Heart right ventricle (tissue), 16 donors: ENCODE measurements around the gene TIMP2. TPM values are rescaled to one million over a fixed set of nuclear protein-coding genes. Genes with fewer than 3 reads are reported as not detected.
A peak's percentile ranks its signal among the peaks of the same experiment; 100 is the strongest.

ENCODE experiments used
- ATAC-seq, 8 donors: fragments of 200-7000 bp; cut with Tn5 transposase; one replicate each; pipeline ENCODE4 v1.9.1; 2020; ENCODE audit warnings: mild to moderate bottlenecking in 8 of 8, moderate library complexity in 8 of 8, moderate number of reproducible peaks in 1 of 8
- DNase-seq, 2 donors: peaks; one replicate each; pipeline ENCODE4 v3.0.0-alpha.2; 2020
- H3K27ac ChIP-seq, 10 donors: fragments of 200-600 bp; sonication (generic) in 2 of 10; one replicate each; pipeline versions ENCODE4 v1.5.0 to v1.8.0; 2020 to 2022; ENCODE audit warnings: mild to moderate bottlenecking in 3 of 10
- H3K27me3 ChIP-seq, 7 donors: fragments of 200-600 bp; one replicate each; pipeline ENCODE4 v1.8.0; 2021 to 2022; ENCODE audit warnings: mild to moderate bottlenecking in 2 of 7
- H3K36me3 ChIP-seq, 9 donors: fragments of 200-600 bp; sonication (generic) in 1 of 9; one replicate each; pipeline versions ENCODE4 v1.5.0 to v1.8.0; 2020 to 2022; ENCODE audit warnings: mild to moderate bottlenecking in 2 of 9
- H3K4me1 ChIP-seq, 9 donors: fragments of 200-600 bp; sonication (generic) in 1 of 9; one replicate each; pipeline versions ENCODE4 v1.5.0 to v1.8.0; 2020 to 2022; ENCODE audit warnings: mild to moderate bottlenecking in 4 of 9
- H3K4me3 ChIP-seq, 10 donors: fragments of 200-600 bp; sonication (generic) in 2 of 10; one replicate each; pipeline versions ENCODE4 v1.5.0 to v1.8.0; 2020 to 2022; ENCODE audit warnings: mild to moderate bottlenecking in 7 of 10, moderate library complexity in 2 of 10
- H3K9me3 ChIP-seq, 11 donors: fragments of 200-600 bp in 10 of 11; sonication (generic) in 2 of 11; one replicate each; pipeline versions ENCODE4 v1.5.0 to v1.8.0; 2013 to 2022; ENCODE audit warnings: mild to moderate bottlenecking in 2 of 11, control low read depth in 1 of 11, moderate library complexity in 1 of 11
- WGBS, 2 donors: extraction: QIAGEN DNeasy Blood & Tissue Kit; methylation state at CpG; one replicate each; pipeline ENCODE4 v1.1.7; 2013; ENCODE audit warnings: inconsistent platforms in 1 of 2; 5-methylcytosine and 5-hydroxymethylcytosine counted together
- intact Hi-C, 10 donors: fragments of 100-400 bp; cut with DNase I; formaldehyde crosslinking; loops; one replicate each; pipeline versions ENCODE4 v1.11.1 to v1.14.2; 2022
- polyA plus RNA-seq, 2 donors: library from polyadenylated mRNA; stranded (reverse); fragments of 200-250 nt; gene quantifications; one replicate each; pipeline ENCODE4 v1.2.3, GENCODE V29; 2013
- total RNA-seq, 10 donors: library from RNA; stranded (reverse); fragmentation: NEBNext Ultra II Directional in 3 of 10; extraction: Animal tissue kit (Norgen Biotek cat#: 25700) in 3 of 10; gene quantifications; one replicate each; pipeline versions ENCODE4 v1.2.1 to v1.2.4, GENCODE V29; 2021 to 2023
- TF ChIP-seq, protein P1 (sequence below), 9 donors: fragments of 200-600 bp; sonication (generic) in 2 of 9; IDR thresholded peaks; one replicate each; pipeline versions ENCODE4 v1.5.0 to v1.8.0; 2021 to 2022; ENCODE audit warnings: antibody characterized with exemption in 9 of 9, mild to moderate bottlenecking in 5 of 9, moderate library complexity in 1 of 9
- donor health status: Arrhythmogenic right ventricular cardiomyopathy.
- donor health status: ischemic (EF 13 %, LVEDD 7.1; RV severe dilation, severe dysfunction).
- donor health status: healthy with polysubstance abuse.
- donor health status: DM: no; HTN: yes; CAD: no.
- donor health status: DM: no; HTN: no; CAD: no.
- donor health status: ischemic (EF 25% LVEDD 6.9; RV normal size, moderate dysfunction).
- donor health status: ischemic (EF 25% LVEDD 5.7; RV mildly dilated, moderate dysfunction).
- donor health status: healthy.
- donor health status: DM: yes; HTN: yes; CAD: no.
- donor health status: Ischemic cardiomyopathy.
- donor health status: ischemic (EF 35%, LVEDD 5.7; RV mildly dilated, moderate dysfunction).
- donor health status: nonischemic (EF 11% LVEDD 7.7; RV severe dilation, severe dysfunction).
- donor health status: DM: yes; HTN: yes; CAD: no.
- donor health status: PGD.
- donor health status: ischemic (EF 29% LVEDD 5.4; RV normal size, mild dysfunction).
- donor health status: nonischemic (EF 23%, LVEDD 6.1; RV moderate dilation, normal function).

TIMP2 gene
- total and polyA plus RNA-seq, 12 donors, result 32.4 to 118 (median 96.7) TPM

- Histone ChIP-seq H3K4me1 (peaks cover 0 to 44% (median 7%) of the 10 kb centered on the region in 9 donors), H3K36me3 (peaks cover 5 to 100% (median 86%) of the 10 kb centered on the region in 9 donors), H3K9me3 (no peaks in the 10 kb centered on the region), H3K4me3 (no peak overlapping the region), H3K27me3 (no peaks in the 10 kb centered on the region), H3K27ac (peak overlapping the region in 1 of 10 donors; percentile 87)
- DNase-seq (no peak), ATAC-seq (no peak)
- intact Hi-C loops, result no loop called here
- WGBS, 2 donors, result 93% methylated on average over 13 of the region's 13 CpGs
- TF ChIP-seq, protein P1, sequence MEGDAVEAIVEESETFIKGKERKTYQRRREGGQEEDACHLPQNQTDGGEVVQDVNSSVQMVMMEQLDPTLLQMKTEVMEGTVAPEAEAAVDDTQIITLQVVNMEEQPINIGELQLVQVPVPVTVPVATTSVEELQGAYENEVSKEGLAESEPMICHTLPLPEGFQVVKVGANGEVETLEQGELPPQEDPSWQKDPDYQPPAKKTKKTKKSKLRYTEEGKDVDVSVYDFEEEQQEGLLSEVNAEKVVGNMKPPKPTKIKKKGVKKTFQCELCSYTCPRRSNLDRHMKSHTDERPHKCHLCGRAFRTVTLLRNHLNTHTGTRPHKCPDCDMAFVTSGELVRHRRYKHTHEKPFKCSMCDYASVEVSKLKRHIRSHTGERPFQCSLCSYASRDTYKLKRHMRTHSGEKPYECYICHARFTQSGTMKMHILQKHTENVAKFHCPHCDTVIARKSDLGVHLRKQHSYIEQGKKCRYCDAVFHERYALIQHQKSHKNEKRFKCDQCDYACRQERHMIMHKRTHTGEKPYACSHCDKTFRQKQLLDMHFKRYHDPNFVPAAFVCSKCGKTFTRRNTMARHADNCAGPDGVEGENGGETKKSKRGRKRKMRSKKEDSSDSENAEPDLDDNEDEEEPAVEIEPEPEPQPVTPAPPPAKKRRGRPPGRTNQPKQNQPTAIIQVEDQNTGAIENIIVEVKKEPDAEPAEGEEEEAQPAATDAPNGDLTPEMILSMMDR (IDR thresholded peaks at IDR 0.05), result no peak
Observed at GRCh38 chr17:78820841-78821240, 104.3 kb downstream of the TIMP2 start.

GRCh38 chr17:78819806-78820792, 105.1 kb downstream of the TIMP2 start:
- no peak for DNase-seq
- TF ChIP-seq, protein P1 (IDR thresholded peaks at IDR 0.05), result no peak
- intact Hi-C loops, result no loop called here

DNA sequence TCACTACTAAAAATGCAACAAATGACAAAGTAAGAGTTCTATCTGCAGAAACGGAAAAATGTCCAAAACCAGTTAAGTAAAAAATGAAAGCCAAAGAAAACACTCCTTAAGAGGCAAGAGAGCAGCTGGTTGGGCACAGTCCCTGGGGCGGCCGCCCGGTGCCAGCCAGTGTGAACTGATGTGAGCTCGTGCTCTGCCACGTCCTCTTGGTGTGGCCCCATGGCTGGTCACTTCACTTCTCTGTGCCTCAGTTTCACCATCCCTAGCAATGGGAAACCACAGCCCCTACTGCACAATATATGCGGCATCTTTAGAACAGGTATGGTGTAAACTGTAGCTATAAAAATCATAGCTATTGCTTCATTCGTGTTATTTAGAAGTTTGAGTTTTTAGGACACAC, 105.8 kb downstream of the TIMP2 start:
- H3K9me3 ChIP-seq, result no peaks in the 10 kb centered on the region
- 79 to 82% methylated on average over 8 of the region's 8 CpGs for WGBS, 2 donors
- H3K27me3 ChIP-seq, result no peaks in the 10 kb centered on the region
- H3K4me1 ChIP-seq, result peaks cover 0 to 39% (median 7%) of the 10 kb centered on the region in 9 donors
- no peak for DNase-seq
- intact Hi-C loops, result no loop called here
- no peak for ATAC-seq
- H3K4me3 ChIP-seq, result no peak overlapping the region
- H3K27ac ChIP-seq, result peak overlapping the region in 7 of 10 donors; percentile 46 to 87 (median 56)
- H3K36me3 ChIP-seq, result peaks cover 5 to 100% (median 85%) of the 10 kb centered on the region in 9 donors
- TF ChIP-seq, protein P1 (IDR thresholded peaks at IDR 0.05), result no peak

More at GRCh38 chr17:78819806-78820792, 105.1 kb downstream of the TIMP2 start:
- Histone ChIP-seq H3K4me3 (no peak overlapping the region), H3K36me3 (peaks cover 5 to 100% (median 85%) of the 10 kb centered on the region in 9 donors), H3K27ac (peak overlapping the region in 5 of 10 donors; percentile 46 to 87 (median 61)), H3K9me3 (no peaks in the 10 kb centered on the region), H3K27me3 (no peaks in the 10 kb centered on the region), H3K4me1 (peaks cover 0 to 39% (median 7%) of the 10 kb centered on the region in 9 donors)
- WGBS, 2 donors, result 95 to 97% methylated on average over 18 of the region's 18 CpGs
- peak in 3 of 8 donors; percentile 23 to 40 (median 31) for ATAC-seq

DNA sequence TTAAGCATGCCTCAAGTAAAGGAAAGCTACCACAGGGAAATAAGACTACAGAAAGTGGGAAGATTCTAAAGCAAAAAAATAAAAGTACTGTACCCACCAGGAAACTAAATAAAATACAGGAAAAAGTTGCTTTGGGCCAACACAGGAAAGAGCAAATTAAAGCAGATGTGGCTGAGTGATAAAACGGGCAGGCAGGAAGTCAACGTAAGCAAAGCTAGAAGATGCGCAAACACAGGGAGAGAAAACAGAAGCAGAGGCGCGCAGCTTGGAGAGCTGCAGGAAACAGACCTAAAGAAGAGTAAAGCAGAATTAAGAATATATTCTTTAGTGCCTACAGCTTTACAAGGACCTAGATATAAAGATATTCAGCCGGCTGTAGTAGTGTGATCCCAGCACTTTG, 106.3 kb downstream of the TIMP2 start:
- H3K4me3 ChIP-seq, result no peak overlapping the region
- TF ChIP-seq, protein P1 (IDR thresholded peaks at IDR 0.05), result no peak
- H3K9me3 ChIP-seq, result no peaks in the 10 kb centered on the region
- 48 to 49% methylated on average over 6 of the region's 6 CpGs for WGBS, 2 donors
- peak overlapping the region in 7 of 10 donors; percentile 46 to 87 (median 56) for H3K27ac ChIP-seq
- H3K27me3 ChIP-seq, result no peaks in the 10 kb centered on the region
- intact Hi-C loops, result no loop called here
- DNase-seq (no peak), ATAC-seq (peak in 6 of 8 donors; percentile 54 to 81 (median 63))
- peaks cover under 1 to 100% (median 87%) of the 10 kb centered on the region in 9 donors for H3K36me3 ChIP-seq
- H3K4me1 ChIP-seq, result peaks cover 0 to 39% (median 8%) of the 10 kb centered on the region in 9 donors
